SK-MEL-5 (cell line): ENCODE data around the gene STARD10. TPM values are rescaled to one million over a fixed set of nuclear protein-coding genes. Genes with fewer than 3 reads are reported as not detected.
A peak's percentile ranks its signal among the peaks of the same experiment; 100 is the strongest.
"Not testable (repeated sequence)": the region's sequence is repeated elsewhere in the genome, so short reads cannot be mapped to it uniquely, and the experiment has no call there.

Experiments used
- DNase-seq: peaks from one replicate; pipeline ENCODE4 v3.0.0-alpha.2; 2016; ENCODE audit warnings: low read depth, low spot score
- in situ Hi-C: cut with HindIII; loops from 2 replicates; pipeline ENCODE4 v1.10.0; 2016; ENCODE audit warnings: low sequenced_read_pairs, high pct_unique_total_duplicates, low pct_unique_long_range_greater_than_20kb
- total RNA-seq: library from RNA; depleted of rRNA; stranded (reverse); fragments of >200 nt; shearing (Covaris generic); gene quantifications from 2 replicates; pipeline ENCODE4 v1.2.3, GENCODE V29; 2014

Gene STARD10
- total RNA-seq, 1 experiment from 2014 or later, result 65.4 TPM

- in situ Hi-C loops, result no loop called here
- DNase-seq, result no peak
Observed at GRCh38 chr11:72828081-72828567, 34.3 kb upstream of the STARD10 start.

- in situ Hi-C loops, DNase-seq: not testable (repeated sequence)
Observed at GRCh38 chr11:72827656-72828055, 33.8 kb upstream of the STARD10 start.

DNA sequence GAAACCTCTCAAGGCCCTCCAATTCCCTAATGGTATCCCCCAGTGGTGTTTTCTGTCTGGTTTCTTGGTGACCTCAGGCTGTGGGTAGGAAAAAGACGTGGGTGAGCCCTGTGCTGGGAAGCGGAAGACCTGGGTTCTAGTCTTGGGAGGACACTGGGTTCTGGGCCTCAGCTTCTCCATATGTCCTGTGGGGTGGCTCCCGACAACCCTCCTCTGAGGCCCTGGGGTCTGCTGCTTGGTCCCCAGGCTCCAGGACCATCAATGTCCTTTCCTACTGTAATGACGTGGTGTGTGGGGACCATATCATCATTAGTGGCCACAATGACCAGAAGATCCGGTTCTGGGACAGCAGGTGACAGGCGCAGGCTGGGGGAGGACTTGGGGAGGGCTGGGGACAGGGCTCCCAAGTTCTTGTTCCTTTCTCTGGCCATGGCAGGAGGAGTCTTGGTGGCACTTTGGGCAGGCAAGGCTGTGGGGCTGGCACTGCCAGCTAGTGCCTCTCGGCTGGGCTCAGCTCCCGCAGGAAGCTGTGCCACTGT, 33.2 kb upstream of the STARD10 start:
- in situ Hi-C loops, result no loop called here
- no peak for DNase-seq

DNA sequence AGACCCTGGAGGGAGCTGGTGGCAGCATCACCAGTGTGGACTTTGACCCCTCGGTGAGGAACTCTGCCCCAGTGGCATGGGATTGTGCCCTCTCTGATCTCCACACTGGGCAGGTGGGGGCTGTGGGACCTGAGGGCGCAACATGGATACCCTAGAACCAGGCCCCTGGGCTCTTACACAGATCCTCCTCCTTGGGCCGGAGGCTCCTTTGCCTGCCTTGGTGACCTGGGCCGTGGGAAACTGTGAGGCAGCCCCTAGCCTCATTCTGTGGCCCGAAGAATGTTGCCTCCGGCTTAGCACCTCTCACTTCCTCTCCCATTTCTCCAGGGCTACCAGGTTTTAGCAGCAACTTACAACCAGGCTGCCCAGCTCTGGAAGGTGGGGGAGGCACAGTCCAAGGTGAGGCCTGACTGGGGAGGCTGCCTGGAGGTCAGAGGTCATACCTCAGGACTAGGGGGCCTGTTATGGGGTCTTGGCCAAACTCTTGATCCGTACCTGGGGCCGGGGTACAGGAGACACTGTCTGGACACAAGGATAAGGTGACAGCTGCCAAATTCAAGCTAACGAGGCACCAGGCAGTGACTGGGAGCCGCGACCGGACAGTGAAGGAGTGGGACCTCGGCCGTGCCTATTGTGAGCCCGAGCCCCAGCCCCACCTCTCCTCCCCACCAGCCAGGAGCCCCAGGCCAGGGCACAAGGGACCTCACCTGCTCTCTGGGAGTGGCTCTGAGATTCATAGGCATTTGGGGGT, 32.5 kb upstream of the STARD10 start:
- in situ Hi-C loops, result no loop called here
- no peak for DNase-seq

DNA sequence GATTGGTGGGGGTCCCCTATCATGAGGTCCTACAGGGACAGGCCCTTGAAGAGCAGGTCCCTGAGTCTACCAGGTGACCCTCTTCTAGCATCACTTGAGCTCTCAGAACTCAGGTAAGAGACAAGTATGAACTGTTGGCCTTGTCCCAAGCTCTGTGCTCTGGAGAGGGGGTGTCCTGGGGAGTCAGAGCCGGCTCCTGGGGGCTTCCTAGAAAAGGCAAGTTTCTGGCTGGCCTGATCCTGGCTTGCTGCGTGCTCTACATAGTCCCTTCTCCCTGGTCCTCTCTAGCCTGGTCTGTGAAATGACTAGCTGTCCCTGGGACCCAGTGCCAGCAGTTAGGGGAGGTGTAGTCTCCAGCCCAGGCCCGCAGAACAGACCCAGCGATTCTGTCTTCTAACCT, 31.8 kb upstream of the STARD10 start:
- in situ Hi-C loops, result no loop called here
- DNase-seq, result no peak

GRCh38 chr11:72824811-72825505, 31.1 kb upstream of the STARD10 start:
- DNase-seq, result no peak
- in situ Hi-C loops, result no loop called here

GRCh38 chr11:72824020-72824419, 30.2 kb upstream of the STARD10 start:
- DNase-seq, result no peak
- in situ Hi-C loops, result no loop called here

DNA sequence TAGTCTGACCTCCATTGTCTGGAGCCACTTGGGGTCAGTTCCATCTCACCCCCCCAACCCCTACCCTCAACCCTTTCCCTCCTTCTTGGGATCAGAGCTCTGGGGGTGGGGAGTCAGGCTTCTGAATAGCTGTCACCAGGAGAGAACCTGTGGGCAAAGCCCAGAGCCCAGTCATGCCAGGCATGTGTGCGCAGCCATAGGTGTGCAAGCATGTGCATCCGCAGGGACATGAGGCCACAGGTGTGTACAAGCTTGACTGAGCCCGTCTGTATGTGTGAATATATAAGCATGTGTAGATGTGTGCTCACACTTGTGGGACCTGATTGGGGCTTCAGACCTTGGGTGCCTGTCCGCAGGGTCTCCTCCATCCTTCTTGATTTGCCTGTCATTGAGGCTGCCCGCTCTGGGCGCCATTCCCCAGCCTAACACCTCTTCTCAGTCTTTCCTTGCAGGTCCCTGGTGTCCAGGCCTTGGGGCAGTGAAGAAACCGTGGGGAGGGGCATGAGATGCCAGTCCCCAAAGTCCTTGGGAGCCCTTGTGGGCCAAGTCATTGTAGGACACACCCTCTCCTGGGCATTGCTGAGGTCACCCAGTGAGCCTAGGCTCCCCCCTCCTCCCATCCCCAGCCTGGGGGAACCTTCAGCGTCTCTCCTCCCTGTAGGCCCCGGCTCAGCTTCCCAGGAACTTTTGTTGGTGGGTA, 29.4 kb upstream of the STARD10 start:
- DNase-seq, result no peak
- in situ Hi-C loops, result no loop called here

DNA sequence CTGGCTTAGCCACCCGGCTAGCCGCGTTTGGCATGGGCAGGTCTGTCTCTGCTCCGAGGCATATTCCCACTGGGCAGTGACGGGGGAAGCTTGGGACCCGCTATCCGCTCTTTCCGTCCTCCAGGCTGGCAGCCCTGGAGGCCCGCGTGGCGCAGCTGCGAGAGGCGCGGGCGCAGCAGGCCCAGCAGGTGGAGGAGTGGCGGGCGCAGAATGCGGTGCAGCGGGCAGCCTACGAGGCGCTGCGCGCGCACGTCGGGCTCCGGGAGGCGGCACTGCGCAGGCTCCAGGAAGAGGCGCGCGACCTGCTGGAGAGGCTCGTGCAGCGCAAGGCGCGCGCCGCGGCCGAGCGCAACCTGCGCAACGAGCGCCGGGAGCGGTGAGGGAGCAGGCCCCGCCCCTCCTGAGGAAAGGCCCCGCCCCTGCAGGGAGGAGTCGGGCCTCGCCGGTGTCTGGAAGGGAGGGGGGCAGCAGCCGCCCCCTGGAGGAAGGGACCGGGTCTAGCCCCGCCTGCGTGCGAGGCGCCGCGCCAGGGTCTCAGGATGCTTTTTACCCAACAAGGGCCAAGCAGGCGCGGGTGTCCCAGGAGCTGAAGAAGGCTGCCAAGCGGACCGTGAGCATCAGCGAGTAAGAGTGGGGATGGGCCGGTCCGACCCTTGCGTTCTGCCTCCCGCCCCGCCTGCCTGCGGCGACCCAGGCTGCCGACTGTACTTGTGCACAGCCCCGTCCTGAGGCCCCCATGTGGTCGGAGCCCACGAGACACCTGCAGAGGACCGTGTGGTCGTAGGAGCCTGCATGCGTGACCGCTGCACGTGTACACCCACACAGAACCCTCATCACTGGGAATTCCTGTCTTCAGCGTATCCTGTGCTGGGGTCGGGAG, 28.3 kb upstream of the STARD10 start:
- in situ Hi-C loops, result no loop called here
- peak; percentile 93 for DNase-seq

DNA sequence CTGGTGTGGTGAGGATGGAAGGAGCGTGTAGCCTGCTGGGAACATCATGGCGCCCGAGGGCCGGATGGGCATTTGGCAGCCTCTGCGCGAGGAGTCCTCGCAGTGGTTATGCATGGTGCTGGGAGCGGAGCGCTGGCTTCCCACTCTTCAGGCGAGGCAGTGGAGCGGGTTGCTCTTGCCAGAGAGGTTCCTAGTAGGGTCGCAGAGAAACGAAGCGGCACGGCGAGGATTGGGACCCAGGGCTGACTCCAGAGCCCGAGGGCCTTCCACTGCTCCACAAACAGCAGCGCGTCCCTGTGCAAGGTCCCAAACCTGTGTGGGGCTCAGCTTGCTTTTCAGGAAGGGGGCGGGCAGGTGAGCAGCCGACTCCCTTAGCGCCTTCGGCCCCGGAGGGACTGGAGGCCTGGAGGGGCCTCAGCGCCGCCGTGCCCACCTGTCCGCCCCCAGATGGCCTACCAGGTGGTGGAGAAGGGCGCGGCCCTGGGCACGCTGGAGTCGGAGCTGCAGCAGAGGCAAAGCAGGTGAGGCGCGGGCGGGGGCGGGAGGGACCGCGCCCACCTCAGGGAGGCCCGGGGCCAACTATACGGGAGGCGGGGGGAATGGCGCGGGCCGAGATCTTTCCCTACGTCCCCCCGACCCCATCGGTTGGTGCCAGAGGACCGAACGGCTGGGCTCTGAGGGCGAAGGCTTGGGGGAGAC, 27.5 kb upstream of the STARD10 start:
- in situ Hi-C loops, result no loop called here
- DNase-seq, result no peak

DNA sequence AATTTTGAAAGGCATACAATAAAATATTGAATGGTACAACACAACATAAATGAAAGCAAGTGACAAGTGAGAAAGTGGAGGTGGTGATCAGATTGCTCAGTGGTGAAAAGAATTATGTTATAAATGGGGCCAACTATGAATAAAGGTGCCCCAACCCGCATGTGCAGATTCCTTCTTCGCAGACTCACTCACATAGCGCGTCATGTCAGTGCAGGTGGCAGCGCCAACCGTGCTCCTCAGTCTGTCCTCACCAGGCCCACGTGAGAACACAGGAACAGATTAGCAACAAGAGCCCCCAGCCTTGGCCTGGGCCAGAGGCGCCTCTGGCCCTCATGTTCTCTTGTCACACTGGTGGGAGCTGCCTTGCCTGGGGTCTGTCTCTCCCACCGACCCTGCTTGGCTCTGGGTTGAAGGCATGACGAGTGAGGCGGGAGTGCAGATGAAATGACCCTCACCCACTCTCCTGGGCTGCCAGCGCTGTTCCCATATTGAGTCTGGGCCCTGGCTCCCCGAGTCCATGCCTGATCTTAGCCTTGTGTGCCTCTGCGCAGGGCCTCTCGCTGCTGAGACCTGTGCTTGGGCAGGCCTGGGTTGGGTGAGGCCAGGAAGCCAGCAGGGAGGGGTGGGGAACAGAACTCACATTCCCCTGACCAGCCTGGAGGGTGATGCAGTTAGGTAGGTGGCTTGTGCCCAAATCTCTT, 26.7 kb upstream of the STARD10 start:
- DNase-seq, result no peak
- in situ Hi-C loops, result no loop called here

DNA sequence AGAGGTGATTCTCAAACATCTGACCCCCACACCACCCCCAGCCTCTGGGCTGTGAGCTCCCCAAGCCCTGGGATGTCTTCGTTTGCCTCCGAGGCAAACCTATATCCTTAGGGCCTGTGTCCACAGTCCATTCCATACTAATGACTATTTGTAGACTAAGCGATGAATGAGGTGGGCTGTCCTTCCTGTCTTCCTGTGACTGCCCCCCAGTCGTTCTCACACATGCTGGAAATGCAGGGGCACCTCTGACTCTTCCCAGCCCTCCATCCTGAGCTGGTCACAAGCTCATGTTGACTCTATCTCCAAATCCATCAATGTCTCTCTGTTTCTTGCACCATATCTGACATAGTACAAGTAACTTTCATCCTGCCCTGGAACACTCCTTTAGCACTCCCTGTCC, 25.1 kb upstream of the STARD10 start:
- DNase-seq, result no peak
- in situ Hi-C loops, result no loop called here

DNA sequence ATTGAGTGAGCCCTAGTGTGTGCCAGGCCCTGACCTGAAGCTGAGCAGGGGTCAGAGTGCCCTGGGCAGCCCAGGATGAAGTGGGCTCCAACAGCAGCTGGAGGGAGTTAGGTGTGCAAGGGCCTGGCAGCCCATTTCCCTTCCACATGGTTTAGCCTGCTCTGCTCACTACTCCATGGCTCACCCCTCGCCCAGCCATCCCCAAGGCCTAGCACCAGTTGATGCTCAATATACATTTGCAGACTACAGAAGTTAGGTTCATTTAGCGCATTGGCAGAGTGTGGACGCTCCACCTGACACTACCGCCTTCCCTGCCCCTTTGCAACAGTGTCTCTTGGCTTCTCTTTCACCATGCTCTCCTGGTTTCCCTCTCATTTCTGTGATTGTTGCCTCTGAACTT, 24.1 kb upstream of the STARD10 start:
- in situ Hi-C loops, result no loop called here

DNA sequence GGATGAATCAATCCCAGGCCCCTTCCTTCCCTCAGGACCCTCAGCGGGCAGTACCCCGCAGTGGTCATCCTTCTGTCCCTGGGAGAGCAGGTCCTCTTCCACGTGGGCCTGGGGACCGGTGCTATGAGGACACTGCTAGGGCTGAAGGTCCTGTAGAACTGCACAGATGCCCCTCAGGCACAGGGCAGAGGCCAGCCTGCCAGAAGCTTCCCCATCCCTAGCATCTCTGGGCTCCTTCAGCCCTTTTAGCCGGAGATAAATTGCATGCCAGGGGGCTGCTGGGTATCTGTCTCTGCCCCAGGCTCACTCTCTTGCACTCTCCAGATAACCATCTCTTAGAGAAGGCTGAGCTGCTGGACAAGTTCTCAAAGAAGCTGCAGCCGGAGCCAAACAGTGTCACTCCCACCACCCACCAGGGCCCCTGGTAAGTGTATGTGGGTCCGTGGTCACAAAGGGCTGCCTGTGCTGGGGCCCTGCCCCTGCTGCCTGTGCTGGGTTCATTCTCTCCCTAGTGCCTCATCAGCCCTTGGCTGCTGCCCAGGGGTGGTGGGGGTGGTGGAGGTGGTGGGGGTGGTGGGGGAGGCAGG, 22.6 kb upstream of the STARD10 start:
- no peak for DNase-seq

More for the DNA sequence above, 24.1 kb upstream of the STARD10 start:
- DNase-seq, result no peak

GRCh38 chr11:72815110-72815618, 21.3 kb upstream of the STARD10 start:
- in situ Hi-C loops, result no loop called here
- no peak for DNase-seq

More for the DNA sequence above, 22.6 kb upstream of the STARD10 start:
- in situ Hi-C loops, result no loop called here
